GM12878 (cell line): Measurements from ENCODE around the gene CORO1C. TPM values are rescaled to one million over a fixed set of nuclear protein-coding genes. Genes with fewer than 3 reads are reported as not detected.

Source experiments
- ATAC-seq: fragments of 200-7000 bp; cut with Tn5 transposase; 3 replicates; pipeline ENCODE4 v1.9.1; 2020; ENCODE audit warnings: mild to moderate bottlenecking, moderate library complexity
- BruUV-seq: library from RNA; stranded (reverse); fragments of 400-500 nt; replicated peaks from 2 replicates; lab custom pipeline; 2021; lab: Mats Ljungman, UMichigan
- CTCF ChIA-PET: fragments of 300-600 bp; sonication (Branson Sonifier 250); formaldehyde crosslinking; extraction: SDS; loops from one replicate; lab custom pipeline; 2021; ENCODE audit warnings: inconsistent platforms; lab: Yijun Ruan, JAX
- POLR2A ChIA-PET: fragments of 350-600 bp; formaldehyde crosslinking; extraction: SDS; loops from one replicate; lab custom pipeline; 2021; ENCODE audit warnings: inconsistent platforms; lab: Charles Lee
- RAD21 ChIA-PET: fragments of 300-600 bp; sonication (Branson Sonifier 250); formaldehyde crosslinking; loops from one replicate; lab custom pipeline; 2023; ENCODE audit warnings: antibody characterized with exemption; ENCODE audit not compliant: unreplicated experiment; lab: Charles Lee
- SMC1A ChIA-PET: fragments of 300-600 bp; sonication (Branson Sonifier 250); formaldehyde crosslinking; loops from one replicate; lab custom pipeline; 2023; ENCODE audit not compliant: unreplicated experiment, uncharacterized antibody; lab: Charles Lee
- DNase-seq: peaks from one replicate; pipeline ENCODE4 v3.0.0-alpha.2; 2011; ENCODE audit warnings: low read depth, low spot score
- FAIRE-seq: peaks from 3 replicates; lab custom pipeline; 2011; peaks lifted over from hg19 to GRCh38; lab: Jason Lieb, UNC
- H2AFZ ChIP-seq: 2 replicates; pipeline ENCODE4 v1.6.0; 2011; ENCODE audit warnings: low read depth, low read length, control low read depth; ENCODE audit not compliant: control insufficient read depth
- H3K27ac ChIP-seq: 2 replicates; pipeline ENCODE4 v1.5.1; 2011; ENCODE audit warnings: control low read depth; ENCODE audit not compliant: control insufficient read depth, insufficient read depth
- H3K27me3 ChIP-seq, 2 experiments: replicated peaks in 1 of 2; 2 replicates each; pipeline versions ENCODE4 v1.6.0 to v1.6.1; 2011; ENCODE audit warnings: low read length in 1 of 2; ENCODE audit not compliant: control insufficient read depth in 2 of 2, insufficient read depth in 2 of 2
- H3K36me3 ChIP-seq, 2 experiments: 2 replicates each; pipeline ENCODE4 v1.5.1; 2011; ENCODE audit warnings: low read length in 1 of 2; ENCODE audit not compliant: control insufficient read depth in 2 of 2, insufficient read depth in 2 of 2
- H3K4me1 ChIP-seq: 2 replicates; pipeline ENCODE4 v1.6.1; 2011; ENCODE audit warnings: mild to moderate bottlenecking, low read length, moderate library complexity, mixed read lengths; ENCODE audit not compliant: control insufficient read depth, insufficient read depth
- H3K4me2 ChIP-seq: 2 replicates; pipeline ENCODE4 v1.6.0; 2011; ENCODE audit warnings: control low read depth; ENCODE audit not compliant: control insufficient read depth, insufficient read depth
- H3K4me3 ChIP-seq: fragments of 200-600 bp; sonication (generic); 2 replicates; pipeline ENCODE4 v1.5.1; 2016
- H3K79me2 ChIP-seq: 2 replicates; pipeline ENCODE4 v1.6.0; 2011; ENCODE audit warnings: low read length; ENCODE audit not compliant: control insufficient read depth, insufficient read depth
- H3K9ac ChIP-seq: 2 replicates; pipeline ENCODE4 v1.8.0; 2011; ENCODE audit warnings: low read length, control low read depth, mixed read lengths; ENCODE audit not compliant: control insufficient read depth, insufficient read depth
- H3K9me3 ChIP-seq: replicated peaks from 3 replicates; pipeline ENCODE4 v1.5.1; 2011; ENCODE audit warnings: mild to moderate bottlenecking, low read length; ENCODE audit not compliant: control insufficient read depth, insufficient read depth
- H4K20me1 ChIP-seq: 2 replicates; pipeline ENCODE4 v1.6.0; 2011; ENCODE audit not compliant: control insufficient read depth, insufficient read depth
- CUX1 ChIP-seq: IDR thresholded peaks from 2 replicates; pipeline ENCODE4 v1.6.1; 2012; ENCODE audit warnings: improper control_type of control experiment, low read depth, low read length; ENCODE audit not compliant: insufficient replicate concordance
- EED ChIP-seq: sonication (generic); IDR thresholded peaks from 2 replicates; pipeline ENCODE4 v1.6.1; 2016; ENCODE audit warnings: antibody characterized with exemption, low read depth
- FOXM1 ChIP-seq: IDR thresholded peaks from 2 replicates; pipeline ENCODE4 v1.6.1; 2012; ENCODE audit warnings: low read depth, mild to moderate bottlenecking, inconsistent platforms, low read length, moderate library complexity
- HDAC6 ChIP-seq: fragments of 200-600 bp; sonication (generic); IDR thresholded peaks from one replicate; pipeline ENCODE4 v1.8.0; 2017; ENCODE audit warnings: antibody characterized with exemption; ENCODE audit not compliant: unreplicated experiment
- JUNB ChIP-seq: IDR thresholded peaks from 2 replicates; pipeline ENCODE4 v1.6.1; 2016; ENCODE audit warnings: antibody characterized with exemption, mild to moderate bottlenecking
- JUND ChIP-seq: IDR thresholded peaks from 2 replicates; pipeline ENCODE4 v1.6.1; 2012; ENCODE audit warnings: low read depth, mild to moderate bottlenecking, low read length, improper control_type of control experiment, moderate library complexity
- KAT2A ChIP-seq: conservative IDR thresholded peaks from 2 replicates; pipeline ENCODE4 v1.6.1; 2011; ENCODE audit warnings: low read depth, low read length; ENCODE audit not compliant: control insufficient read depth
- MYB ChIP-seq: fragments of 150-350 bp; IDR thresholded peaks from 2 replicates; pipeline ENCODE4 v1.6.1; 2014; ENCODE audit warnings: mild to moderate bottlenecking, low read depth, low read length, borderline replicate concordance
- RAD51 ChIP-seq: fragments of 450-650 bp; IDR thresholded peaks from 2 replicates; pipeline ENCODE4 v1.6.1; 2016; ENCODE audit warnings: moderate library complexity, mild to moderate bottlenecking, inconsistent platforms
- SMAD5 ChIP-seq: IDR thresholded peaks from 2 replicates; pipeline ENCODE4 v1.6.1; 2016; ENCODE audit warnings: antibody characterized with exemption, low read depth
- SUPT20H ChIP-seq: IDR thresholded peaks from 2 replicates; pipeline ENCODE4 v1.6.1; 2011; ENCODE audit warnings: low read depth, mild to moderate bottlenecking, low read length, moderate library complexity, borderline replicate concordance; ENCODE audit not compliant: control insufficient read depth
- in situ Hi-C: fragments of 300-500 bp; cut with MboI; formaldehyde crosslinking; loops from 9 replicates; pipeline ENCODE4 v1.14.3; 2018; ENCODE audit warnings: mixed read lengths
- intact Hi-C: fragments of 100-400 bp; cut with micrococcal nuclease; formaldehyde crosslinking; loops from one replicate; pipeline ENCODE4 v1.14.2; 2022; ENCODE audit not compliant: unreplicated experiment
- polyA plus RNA-seq, 11 experiments: library from polyadenylated mRNA; depleted of rRNA in 4 of 11; unstranded in 6 of 11; stranded (reverse) in 5 of 11; fragments of >200 nt; fragmentation: Nextera tagmentation in 4 of 11; fragmentation: Illumina TruSeq in 1 of 11; extraction: Ambion mirVana in 4 of 11; extraction: Trizol in 1 of 11; gene quantifications; 1 replicate in 1 of 11; 2 replicates in 10 of 11; pipeline versions ENCODE4 v1.2.1 to v1.2.3, GENCODE V29; 2011 to 2016; ENCODE audit warnings: inconsistent platforms in 2 of 11, missing spikeins in 2 of 11, low read depth in 1 of 11
- total RNA-seq, 4 experiments: library from RNA; depleted of rRNA in 3 of 4; stranded (reverse); fragments of >200 nt in 3 of 4; fragmentation: Illumina TruSeq in 1 of 4; extraction: Trizol in 1 of 4; gene quantifications; 2 replicates each; pipeline versions ENCODE4 v1.2.1 to v1.2.3, GENCODE V29; 2013 to 2021

CORO1C gene
- total and polyA plus RNA-seq, 10 of the 15 experiments (the other 5 are each of a cell fraction or from before 2014, with no cell fraction given) = 52.7 to 254 (median 171) TPM

DNA sequence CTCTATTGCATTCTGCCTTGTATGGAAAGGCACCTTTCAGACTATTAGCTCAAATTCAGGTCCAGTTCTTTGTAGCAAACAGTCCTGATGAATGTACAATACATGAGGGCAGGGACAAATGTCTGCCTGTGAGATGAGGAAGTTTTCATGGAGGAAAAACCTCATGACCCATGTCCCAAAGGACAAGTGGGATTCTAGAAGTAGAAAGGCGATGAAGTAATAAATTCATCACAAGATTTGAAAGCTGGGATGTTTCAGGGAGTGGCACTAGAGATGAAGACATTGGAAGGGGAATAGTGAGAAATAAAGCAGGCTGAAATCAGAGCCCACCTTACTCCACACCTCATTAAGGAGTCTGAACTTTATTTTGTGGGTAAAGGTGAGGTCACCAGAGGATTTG, 4.2 kb downstream of the CORO1C start (continued):
- TF ChIP-seq CUX1 (no peak), JUND (no peak), SUPT20H (no peak), KAT2A (no peak)

- TF ChIP-seq MYB (no peak), JUNB (no peak), CUX1 (no peak), EED (no peak), FOXM1 (no peak), RAD51 (no peak), HDAC6 (no peak), SMAD5 (no peak)
- no peaks in the 10 kb centered on the region for H3K36me3 ChIP-seq
- H4K20me1 ChIP-seq = no peaks in the 10 kb centered on the region; the same call in 1 of the 2 replicates
- CTCF ChIA-PET = interaction anchor here (0.8 to 3.8 kb wide), 6 partner anchors 9 to 79 kb away, joined by 3 to 23 read pairs (median 4); no protein-coding TSS in a partner anchor
- H3K4me1 ChIP-seq = peaks cover 12% of the 10 kb centered on the region
- FAIRE-seq (no peak), DNase-seq (no peak), ATAC-seq (peak; percentile 6)
- in situ Hi-C loops (no loop called here), intact Hi-C loops (no loop called here)
- no peaks in the 10 kb centered on the region for H3K27me3 ChIP-seq
- RAD21 ChIA-PET = interaction anchor here (1.0 to 2.4 kb wide), 5 partner anchors 29 to 160 kb away, joined by 4 to 15 read pairs (median 9); no protein-coding TSS in a partner anchor
- no peak overlapping the region for H3K27ac ChIP-seq
- no TSS peak for BruUV-seq
- H3K9ac ChIP-seq = no peak overlapping the region
- H2AFZ ChIP-seq = no peak overlapping the region
- no peak overlapping the region for H3K4me3 ChIP-seq
- SMC1A ChIA-PET = interaction anchor here (1.0 to 6.3 kb wide), 11 partner anchors 8 to 146 kb away, joined by 3 to 61 read pairs (median 5); no protein-coding TSS in a partner anchor
- peaks cover 93% of the 10 kb centered on the region for H3K79me2 ChIP-seq
- POLR2A ChIA-PET = interaction anchor here (1.0 to 2.7 kb wide), 6 partner anchors 10 to 84 kb away, joined by 4 to 14 read pairs (median 6); no protein-coding TSS in a partner anchor
- no peaks in the 10 kb centered on the region for H3K9me3 ChIP-seq
- H3K4me2 ChIP-seq = peak overlapping the region; percentile 43
Measured at GRCh38 chr12:108724890-108725151, 6.5 kb downstream of the CORO1C start.
